Panc1 (cell line): ENCODE measurements around the gene MEX3C. TPM values are rescaled to one million over a fixed set of nuclear protein-coding genes. Genes with fewer than 3 reads are reported as not detected.

Experiments used
- ATAC-seq: fragments of 200-7000 bp; cut with Tn5 transposase; 2 replicates; pipeline ENCODE4 v1.9.1; 2020; ENCODE audit warnings: mild to moderate bottlenecking, moderate library complexity
- BruUV-seq: library from RNA; stranded (reverse); fragments of 400-500 nt; replicated peaks from 2 replicates; lab custom pipeline; 2021; lab: Mats Ljungman, UMichigan
- CTCF ChIA-PET: fragments of 300-600 bp; sonication (Branson Sonifier 250); formaldehyde crosslinking; loops from one replicate; lab custom pipeline; 2022; ENCODE audit warnings: antibody characterized with exemption; lab: Charles Lee
- POLR2A ChIA-PET: fragments of 300-600 bp; sonication (Branson Sonifier 250); formaldehyde crosslinking; loops from one replicate; lab custom pipeline; 2022; ENCODE audit warnings: antibody characterized with exemption; lab: Charles Lee
- DNase-seq: peaks from one replicate; pipeline ENCODE4 v3.0.0-alpha.2; 2010; ENCODE audit warnings: low read depth, low spot score
- H3K27ac ChIP-seq: 2 replicates; pipeline ENCODE4 v1.5.1; 2011; ENCODE audit warnings: mild to moderate bottlenecking, low read length, inconsistent platforms
- H3K27me3 ChIP-seq: fragments of 200-500 bp; sonication (Bioruptor generic); 2 replicates; pipeline ENCODE4 v1.6.0; 2014; ENCODE audit warnings: low read length, inconsistent platforms; ENCODE audit not compliant: control insufficient read depth, insufficient read depth
- H3K36me3 ChIP-seq: fragments of 200-500 bp; sonication (Bioruptor generic); 2 replicates; pipeline ENCODE4 v1.5.1; 2014; ENCODE audit warnings: inconsistent platforms, mild to moderate bottlenecking, low read length, moderate library complexity; ENCODE audit not compliant: control insufficient read depth, insufficient read depth
- H3K4me1 ChIP-seq: 2 replicates; pipeline ENCODE4 v1.5.1; 2011; ENCODE audit warnings: inconsistent platforms, mild to moderate bottlenecking, low read length, moderate library complexity; ENCODE audit not compliant: control insufficient read depth, insufficient read depth
- H3K4me3 ChIP-seq, 2 experiments: 2 replicates each; pipeline ENCODE4 v1.5.1; 2011 to 2012; ENCODE audit warnings: low read depth in 2 of 2, low read length in 2 of 2, mild to moderate bottlenecking in 2 of 2, inconsistent platforms in 1 of 2, moderate library complexity in 1 of 2
- H3K9me3 ChIP-seq: fragments of 200-500 bp; sonication (Bioruptor generic); 2 replicates; pipeline ENCODE4 v1.5.1; 2014; ENCODE audit warnings: low read depth, mild to moderate bottlenecking, inconsistent platforms, low read length, moderate library complexity; ENCODE audit not compliant: control insufficient read depth, insufficient read depth
- CTCF ChIP-seq: fragments of 450-650 bp; IDR thresholded peaks from 2 replicates; pipeline ENCODE4 v1.5.1; 2017; ENCODE audit warnings: mild to moderate bottlenecking
- POLR2AphosphoS5 ChIP-seq: IDR thresholded peaks from 2 replicates; pipeline ENCODE4 v1.6.1; 2012; ENCODE audit warnings: mild to moderate bottlenecking, low read depth, low read length, moderate library complexity
- REST ChIP-seq, 2 experiments: IDR thresholded peaks; 2 replicates each; pipeline ENCODE4 v1.6.1; 2011 to 2012; ENCODE audit warnings: low read depth in 2 of 2, control low read depth in 1 of 2, low read length in 1 of 2, mild to moderate bottlenecking in 1 of 2, moderate library complexity in 1 of 2; ENCODE audit not compliant: insufficient read depth in 1 of 2
- SIN3A ChIP-seq: IDR thresholded peaks from 2 replicates; pipeline ENCODE4 v1.6.1; 2012; ENCODE audit warnings: low read depth, mild to moderate bottlenecking, low read length, moderate library complexity, borderline replicate concordance; ENCODE audit not compliant: insufficient read depth
- TCF7L2 ChIP-seq: IDR thresholded peaks from 2 replicates; pipeline ENCODE4 v1.6.1; 2011; ENCODE audit warnings: mild to moderate bottlenecking, low read depth, low read length, inconsistent platforms
- in situ Hi-C: cut with HindIII; loops from 2 replicates; pipeline ENCODE4 v1.10.0; 2016; ENCODE audit warnings: low sequenced_read_pairs, low pct_unique_long_range_greater_than_20kb
- intact Hi-C: fragments of 100-400 bp; cut with micrococcal nuclease; formaldehyde crosslinking; loops from one replicate; pipeline ENCODE4 v1.10.0; 2022; ENCODE audit not compliant: unreplicated experiment
- total RNA-seq: library from RNA; stranded (reverse); gene quantifications from one replicate; pipeline ENCODE4 v1.2.1, GENCODE V29; 2021; ENCODE audit not compliant: unreplicated experiment

Gene MEX3C
- total RNA-seq, 1 experiment from 2014 or later, result 29.0 TPM

GRCh38 chr18:51191128-51191717, 6.3 kb downstream of the MEX3C start:
- CTCF ChIA-PET, result no interaction called here
- ATAC-seq (no peak), DNase-seq (no peak)
- Histone ChIP-seq H3K36me3 (no peaks in the 10 kb centered on the region; the same call in 1 of the 2 replicates), H3K9me3 (no peaks in the 10 kb centered on the region), H3K4me3 (no peak overlapping the region), H3K27ac (no peak overlapping the region), H3K4me1 (peaks cover 12% of the 10 kb centered on the region), H3K27me3 (no peaks in the 10 kb centered on the region)
- intact Hi-C loops, result no loop called here
- POLR2A ChIA-PET, result no interaction called here
- in situ Hi-C loops, result no loop called here
- no TSS peak for BruUV-seq
- TF ChIP-seq POLR2AphosphoS5 (no peak), TCF7L2 (no peak), SIN3A (no peak), REST (IDR thresholded peaks at IDR 0.05; ENCODE audit: insufficient read depth in 1 of 2, low read depth in 2 of 2, low read length in 1 of 2) (no peak), CTCF (no peak)

GRCh38 chr18:51190000-51190399, 7.5 kb downstream of the MEX3C start:
- Histone ChIP-seq H3K27me3 (no peaks in the 10 kb centered on the region), H3K4me3 (no peak overlapping the region), H3K36me3 (no peaks in the 10 kb centered on the region), H3K4me1 (peaks cover 12% of the 10 kb centered on the region), H3K9me3 (no peaks in the 10 kb centered on the region), H3K27ac (no peak overlapping the region)
- ChIA-PET CTCF (no interaction called here), POLR2A (no interaction called here)
- intact Hi-C loops (no loop called here), in situ Hi-C loops (no loop called here)
- TF ChIP-seq SIN3A, result no peak
- TF ChIP-seq TCF7L2, result no peak
- TF ChIP-seq CTCF, result no peak
- TF ChIP-seq POLR2AphosphoS5, result no peak
- TF ChIP-seq REST (IDR thresholded peaks at IDR 0.05; ENCODE audit: insufficient read depth in 1 of 2, low read depth in 2 of 2, low read length in 1 of 2), result no peak
- ATAC-seq (no peak), DNase-seq (no peak)
- no TSS peak for BruUV-seq
